H9 (cell line): Measurements from ENCODE around the gene SMC1B. TPM values are rescaled to one million over a fixed set of nuclear protein-coding genes. Genes with fewer than 3 reads are reported as not detected.

ENCODE experiments used
- DNase-seq: peaks from one replicate; pipeline ENCODE4 v3.0.0-alpha.2; 2017
- H2AFZ ChIP-seq: one replicate; pipeline ENCODE4 v1.6.1; 2013; ENCODE audit warnings: mild to moderate bottlenecking, low read length, control low read depth, moderate library complexity
- H2AK5ac ChIP-seq: 2 replicates; pipeline ENCODE4 v1.6.1; 2013; ENCODE audit warnings: low read length, control low read depth, mixed read lengths; ENCODE audit not compliant: insufficient read length
- H2BK120ac ChIP-seq: one replicate; pipeline ENCODE4 v1.6.1; 2013; ENCODE audit warnings: low read depth, mild to moderate bottlenecking, low read length, control low read depth, inconsistent platforms; ENCODE audit not compliant: poor library complexity, severe bottlenecking
- H2BK12ac ChIP-seq: 2 replicates; pipeline ENCODE4 v1.6.1; 2013; ENCODE audit warnings: low read length, control low read depth, mixed read lengths, low read depth; ENCODE audit not compliant: insufficient read length
- H2BK15ac ChIP-seq: 2 replicates; pipeline ENCODE4 v1.6.1; 2013; ENCODE audit warnings: low read depth, low read length, control low read depth
- H2BK20ac ChIP-seq: one replicate; pipeline ENCODE4 v1.6.1; 2013; ENCODE audit warnings: low read depth, mild to moderate bottlenecking, low read length, control low read depth, inconsistent platforms; ENCODE audit not compliant: poor library complexity, severe bottlenecking
- H2BK5ac ChIP-seq: 2 replicates; pipeline ENCODE4 v1.6.1; 2013; ENCODE audit warnings: low read length, control low read depth, mixed read lengths; ENCODE audit not compliant: insufficient read length
- H3K14ac ChIP-seq: 2 replicates; pipeline ENCODE4 v1.6.1; 2013; ENCODE audit warnings: low read length, control low read depth; ENCODE audit not compliant: insufficient read depth
- H3K18ac ChIP-seq: 2 replicates; pipeline ENCODE4 v1.6.1; 2013; ENCODE audit warnings: low read depth, mild to moderate bottlenecking, mixed read lengths, low read length, control low read depth; ENCODE audit not compliant: insufficient read length
- H3K23ac ChIP-seq: 2 replicates; pipeline ENCODE4 v1.6.1; 2013; ENCODE audit warnings: low read length, control low read depth, mixed read lengths, low read depth; ENCODE audit not compliant: insufficient read length
- H3K23me2 ChIP-seq: 2 replicates; pipeline ENCODE4 v1.6.1; 2013; ENCODE audit warnings: low read depth, mild to moderate bottlenecking, mixed read lengths, low read length, control low read depth; ENCODE audit not compliant: insufficient read length, poor library complexity, severe bottlenecking
- H3K27ac ChIP-seq: 2 replicates; pipeline ENCODE4 v1.5.1; 2013; ENCODE audit warnings: low read length, control low read depth, mixed read lengths, low read depth; ENCODE audit not compliant: insufficient read length
- H3K27me3 ChIP-seq: 2 replicates; pipeline ENCODE4 v1.6.1; 2013; ENCODE audit warnings: low read length, control low read depth, inconsistent platforms; ENCODE audit not compliant: insufficient read depth
- H3K4ac ChIP-seq: 2 replicates; pipeline ENCODE4 v1.6.1; 2013; ENCODE audit warnings: low read depth, mild to moderate bottlenecking, control low read depth, inconsistent platforms, low read length, moderate library complexity
- H3K4me1 ChIP-seq: 2 replicates; pipeline ENCODE4 v1.6.1; 2013; ENCODE audit warnings: low read length, control low read depth, inconsistent platforms; ENCODE audit not compliant: insufficient read depth
- H3K4me2 ChIP-seq: 2 replicates; pipeline ENCODE4 v1.6.1; 2013; ENCODE audit warnings: low read length, control low read depth, mixed read lengths; ENCODE audit not compliant: insufficient read length, insufficient read depth
- H3K56ac ChIP-seq: 2 replicates; pipeline ENCODE4 v1.6.1; 2013; ENCODE audit warnings: low read depth, mild to moderate bottlenecking, mixed read lengths, low read length, control low read depth; ENCODE audit not compliant: insufficient read length
- H3K79me1 ChIP-seq: 2 replicates; pipeline ENCODE4 v1.6.1; 2013; ENCODE audit warnings: low read depth, mild to moderate bottlenecking, moderate library complexity, low read length, control low read depth, inconsistent platforms; ENCODE audit not compliant: insufficient read depth, poor library complexity, severe bottlenecking
- H3K79me2 ChIP-seq: 2 replicates; pipeline ENCODE4 v1.6.1; 2013; ENCODE audit warnings: low read length, control low read depth, inconsistent platforms; ENCODE audit not compliant: insufficient read depth
- H3K9ac ChIP-seq: 2 replicates; pipeline ENCODE4 v1.6.1; 2013; ENCODE audit warnings: low read length, control low read depth, mixed read lengths; ENCODE audit not compliant: insufficient read length; ENCODE audit errors: extremely low read depth
- H3K9me3 ChIP-seq: one replicate; pipeline ENCODE4 v1.6.1; 2013; ENCODE audit warnings: low read depth, low read length, inconsistent platforms; ENCODE audit not compliant: control insufficient read depth
- H3T11ph ChIP-seq: one replicate; pipeline ENCODE4 v1.6.1; 2013; ENCODE audit warnings: mild to moderate bottlenecking, low read length, control low read depth, inconsistent platforms
- H4K20me1 ChIP-seq: one replicate; pipeline ENCODE4 v1.6.1; 2013; ENCODE audit not compliant: control insufficient read depth, insufficient read length, insufficient read depth
- H4K5ac ChIP-seq: 2 replicates; pipeline ENCODE4 v1.6.1; 2013; ENCODE audit warnings: low read depth, mild to moderate bottlenecking, mixed read lengths, low read length, control low read depth; ENCODE audit not compliant: insufficient read length
- H4K8ac ChIP-seq: replicated peaks from 2 replicates; pipeline ENCODE4 v1.6.1; 2013; ENCODE audit warnings: low read length, control low read depth, mixed read lengths, low read depth; ENCODE audit not compliant: insufficient read length
- H4K91ac ChIP-seq: 2 replicates; pipeline ENCODE4 v1.6.1; 2013; ENCODE audit warnings: low read depth, mild to moderate bottlenecking, moderate library complexity, mixed read lengths, low read length, control low read depth; ENCODE audit not compliant: insufficient read length
- H3K27ac Mint-ChIP-seq, 3 experiments: 2 replicates in 2 of 3; 3 replicates in 1 of 3; pipeline ENCODE4 v1.8.0; 2020 to 2021; ENCODE audit warnings: mixed read lengths in 3 of 3, mild to moderate bottlenecking in 1 of 3, moderate library complexity in 1 of 3
- H3K27me3 Mint-ChIP-seq: 2 replicates; pipeline ENCODE4 v1.8.0; 2021; ENCODE audit warnings: low read depth, mild to moderate bottlenecking, moderate library complexity, mixed read lengths
- H3K36me3 Mint-ChIP-seq, 3 experiments: 2 replicates in 2 of 3; 3 replicates in 1 of 3; pipeline ENCODE4 v1.8.0; 2020 to 2021; ENCODE audit warnings: low read depth in 3 of 3, mixed read lengths in 3 of 3; ENCODE audit not compliant: insufficient read depth in 1 of 3
- H3K4me1 Mint-ChIP-seq, 2 experiments: 2 replicates each; pipeline ENCODE4 v1.8.0; 2020; ENCODE audit warnings: mixed read lengths in 2 of 2
- H3K4me3 Mint-ChIP-seq, 2 experiments: 2 replicates in 1 of 2; 3 replicates in 1 of 2; pipeline ENCODE4 v1.8.0; 2020 to 2021; ENCODE audit warnings: mild to moderate bottlenecking in 2 of 2, mixed read lengths in 2 of 2, moderate library complexity in 1 of 2
- H3K9me3 Mint-ChIP-seq, 2 experiments: 2 replicates in 1 of 2; 3 replicates in 1 of 2; pipeline ENCODE4 v1.8.0; 2020; ENCODE audit warnings: mild to moderate bottlenecking in 2 of 2, mixed read lengths in 2 of 2, moderate library complexity in 1 of 2
- WGBS: extraction: QIAGEN DNeasy Blood & Tissue Kit; methylation state at CpG from one replicate; pipeline ENCODE4 v1.1.7; 2013; ENCODE audit warnings: missing lambda C conversion rate, low lambda C conversion rate, mixed read lengths; ENCODE audit not compliant: insufficient read length; ENCODE audit errors: extremely low coverage; 5-methylcytosine and 5-hydroxymethylcytosine counted together
- total RNA-seq: library from RNA; stranded (reverse); gene quantifications from 2 replicates; pipeline ENCODE4 v1.2.1, GENCODE V29; 2021
- TF ChIP-seq, protein P1 (sequence below): fragments of 200-600 bp; sonication (generic); conservative IDR thresholded peaks from 3 replicates; pipeline ENCODE4 v1.8.0; 2021; ENCODE audit warnings: antibody characterized with exemption, mild to moderate bottlenecking

Gene SMC1B
- total RNA-seq, 1 experiment from 2014 or later, result not detected

DNA sequence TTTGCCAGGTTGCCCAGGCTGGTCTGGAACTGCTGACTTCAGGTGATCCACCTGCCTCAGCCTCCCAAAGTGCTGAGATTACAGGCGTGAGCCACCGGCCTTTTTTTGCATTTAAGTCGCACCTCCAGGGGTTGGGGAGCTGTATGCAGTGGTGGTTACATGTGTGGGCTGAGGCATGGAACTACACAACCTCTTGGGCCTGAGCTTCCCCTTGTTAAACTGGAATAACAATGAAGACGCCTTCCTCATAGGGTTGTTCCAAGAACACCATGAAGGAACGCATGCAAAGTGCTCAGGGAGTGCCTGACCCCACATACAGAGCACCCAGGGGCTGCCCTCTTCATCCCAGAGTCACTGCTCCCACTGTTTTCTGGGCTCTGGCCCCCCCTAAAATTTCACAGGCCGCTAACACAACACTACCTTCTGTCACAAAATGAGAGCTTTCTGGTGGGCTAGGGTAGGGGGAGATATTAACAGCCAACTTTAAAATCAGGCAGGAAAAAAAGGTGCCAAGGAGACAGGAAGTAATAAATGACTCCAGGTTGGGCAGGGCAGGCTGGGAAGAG, 104.9 kb downstream of the SMC1B start:
- Histone ChIP-seq H3K4ac (no peak overlapping the region), H4K91ac (no peak overlapping the region), H3K14ac (no peak overlapping the region), H3K4me2 (peak overlapping the region; percentile 63), H3K23ac (no peak overlapping the region), H3K27ac (no peak overlapping the region), H3K18ac (no peak overlapping the region), H3K23me2 (peaks cover 13% of the 10 kb centered on the region), H4K5ac (no peak overlapping the region), H4K8ac (no peak overlapping the region), H3K79me1 (no peaks in the 10 kb centered on the region), H3K9me3 (no peaks in the 10 kb centered on the region), H2AK5ac (no peak overlapping the region), H2AFZ (no peak overlapping the region), H2BK15ac (no peak overlapping the region), H4K20me1 (no peaks in the 10 kb centered on the region), H3K56ac (no peak overlapping the region), H2BK20ac (no peak overlapping the region), H3K79me2 (no peaks in the 10 kb centered on the region; the same call in 1 of the 2 replicates), H2BK5ac (no peak overlapping the region), H2BK120ac (no peak overlapping the region), H3K9ac (no peak overlapping the region), H3T11ph (no peak overlapping the region), H2BK12ac (no peak overlapping the region), H3K27me3 (no peaks in the 10 kb centered on the region), H3K4me1 (peaks cover 4% of the 10 kb centered on the region; the same call in 1 of the 2 replicates)
- peaks cover 29 to 34% of the 10 kb centered on the region in 2 experiments for H3K4me1 Mint-ChIP-seq
- peak overlapping the region; percentile 63 to 79 for H3K4me3 Mint-ChIP-seq
- peaks cover 4 to 7% (median 6%) of the 10 kb centered on the region in 3 experiments; a peak in 3 of 7 replicates for H3K36me3 Mint-ChIP-seq
- H3K9me3 Mint-ChIP-seq, result no peaks in the 10 kb centered on the region
- no peak for DNase-seq
- TF ChIP-seq, protein P1, sequence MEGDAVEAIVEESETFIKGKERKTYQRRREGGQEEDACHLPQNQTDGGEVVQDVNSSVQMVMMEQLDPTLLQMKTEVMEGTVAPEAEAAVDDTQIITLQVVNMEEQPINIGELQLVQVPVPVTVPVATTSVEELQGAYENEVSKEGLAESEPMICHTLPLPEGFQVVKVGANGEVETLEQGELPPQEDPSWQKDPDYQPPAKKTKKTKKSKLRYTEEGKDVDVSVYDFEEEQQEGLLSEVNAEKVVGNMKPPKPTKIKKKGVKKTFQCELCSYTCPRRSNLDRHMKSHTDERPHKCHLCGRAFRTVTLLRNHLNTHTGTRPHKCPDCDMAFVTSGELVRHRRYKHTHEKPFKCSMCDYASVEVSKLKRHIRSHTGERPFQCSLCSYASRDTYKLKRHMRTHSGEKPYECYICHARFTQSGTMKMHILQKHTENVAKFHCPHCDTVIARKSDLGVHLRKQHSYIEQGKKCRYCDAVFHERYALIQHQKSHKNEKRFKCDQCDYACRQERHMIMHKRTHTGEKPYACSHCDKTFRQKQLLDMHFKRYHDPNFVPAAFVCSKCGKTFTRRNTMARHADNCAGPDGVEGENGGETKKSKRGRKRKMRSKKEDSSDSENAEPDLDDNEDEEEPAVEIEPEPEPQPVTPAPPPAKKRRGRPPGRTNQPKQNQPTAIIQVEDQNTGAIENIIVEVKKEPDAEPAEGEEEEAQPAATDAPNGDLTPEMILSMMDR, result no peak
- WGBS, result no CpG with 5 or more reads among the region's 6 CpGs
- peak overlapping the region; percentile 30 to 96 (median 62) for H3K27ac Mint-ChIP-seq
- H3K27me3 Mint-ChIP-seq, result peaks cover 9% of the 10 kb centered on the region
